ENCODE data around the gene HS2ST1.

HS2ST1 gene

GRCh38 chr1:87044424-87044823 lies 130.0 kb downstream of the HS2ST1 start:
- TF ChIP-seq CTCF (IDR thresholded peaks at IDR 0.05), result no peak
- Histone ChIP-seq H3K27ac (no peak overlapping the region), H3K27me3 (no peaks in the 10 kb centered on the region), H3K36me3 (no peaks in the 10 kb centered on the region), H3K9me3 (peaks cover 0 to 8% (median 0%) of the 10 kb centered on the region in 3 donors), H3K4me3 (no peak overlapping the region), H3K4me1 (no peaks in the 10 kb centered on the region)
- no peak for DNase-seq
- intact Hi-C loops (cut with DNase I; ENCODE audit: low total_unique reads), result no loop called here

- no peaks in the 10 kb centered on the region for H3K36me3 ChIP-seq
- no peak for TF ChIP-seq CTCF (IDR thresholded peaks at IDR 0.05)
- H3K27me3 ChIP-seq, result no peaks in the 10 kb centered on the region
- H3K4me3 ChIP-seq, result no peak overlapping the region
- peaks cover 0 to 8% (median 0%) of the 10 kb centered on the region in 3 donors for H3K9me3 ChIP-seq
- no peaks in the 10 kb centered on the region for H3K4me1 ChIP-seq
- intact Hi-C loops (cut with DNase I; ENCODE audit: low total_unique reads), result no loop called here
- no peak overlapping the region for H3K27ac ChIP-seq
- no peak for DNase-seq
Observed at GRCh38 chr1:87044840-87045239, 130.4 kb downstream of the HS2ST1 start.

GRCh38 chr1:87045761-87046304 lies 131.4 kb downstream of the HS2ST1 start:
- TF ChIP-seq CTCF (IDR thresholded peaks at IDR 0.05), result no peak

GRCh38 chr1:87046951-87047350 lies 132.5 kb downstream of the HS2ST1 start:
- no peaks in the 10 kb centered on the region for H3K4me1 ChIP-seq
- no peak overlapping the region for H3K4me3 ChIP-seq
- H3K9me3 ChIP-seq, result peaks cover 0 to 8% (median 0%) of the 10 kb centered on the region in 3 donors
- no peaks in the 10 kb centered on the region for H3K36me3 ChIP-seq
- DNase-seq, result no peak
- intact Hi-C loops (cut with DNase I; ENCODE audit: low total_unique reads), result no loop called here
- no peak overlapping the region for H3K27ac ChIP-seq
- no peaks in the 10 kb centered on the region for H3K27me3 ChIP-seq
- TF ChIP-seq CTCF (IDR thresholded peaks at IDR 0.05), result no peak

More at GRCh38 chr1:87045761-87046304, 131.4 kb downstream of the HS2ST1 start:
- Histone ChIP-seq H3K9me3 (peaks cover 0 to 8% (median 0%) of the 10 kb centered on the region in 3 donors), H3K4me3 (no peak overlapping the region), H3K27me3 (no peaks in the 10 kb centered on the region), H3K4me1 (no peaks in the 10 kb centered on the region), H3K36me3 (no peaks in the 10 kb centered on the region), H3K27ac (no peak overlapping the region)
- no peak for DNase-seq
- intact Hi-C loops (cut with DNase I; ENCODE audit: low total_unique reads), result no loop called here

GRCh38 chr1:87048237-87048636 lies 133.8 kb downstream of the HS2ST1 start:
- Histone ChIP-seq H3K27me3 (no peaks in the 10 kb centered on the region), H3K9me3 (peaks cover 0 to 8% (median 0%) of the 10 kb centered on the region in 3 donors), H3K4me1 (no peaks in the 10 kb centered on the region), H3K27ac (no peak overlapping the region), H3K36me3 (no peaks in the 10 kb centered on the region), H3K4me3 (no peak overlapping the region)
- TF ChIP-seq CTCF (IDR thresholded peaks at IDR 0.05), result no peak
- DNase-seq, result no peak
- intact Hi-C loops (cut with DNase I; ENCODE audit: low total_unique reads), result no loop called here

DNA sequence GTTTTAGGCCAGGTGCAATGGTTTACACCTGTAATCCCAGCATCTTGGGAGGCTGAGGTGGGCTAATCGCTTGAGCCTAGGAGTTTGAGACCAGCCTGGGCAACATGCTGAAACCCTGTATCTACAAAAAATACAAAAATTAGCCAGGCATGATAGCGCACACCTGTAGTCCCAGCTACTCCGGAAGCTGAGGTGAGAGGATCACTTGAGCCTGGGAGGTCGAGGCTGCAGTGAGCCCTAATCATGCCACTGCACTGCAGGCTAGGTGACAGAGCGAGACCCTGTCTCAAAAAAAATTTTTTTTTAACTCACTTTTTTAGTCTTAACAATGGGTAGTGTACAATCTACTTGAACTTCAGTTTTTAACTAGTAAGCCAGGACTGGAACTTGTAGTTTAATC lies 137.5 kb downstream of the HS2ST1 start:
- Histone ChIP-seq H3K27ac (no peak overlapping the region), H3K27me3 (no peaks in the 10 kb centered on the region), H3K4me3 (no peak overlapping the region), H3K36me3 (no peaks in the 10 kb centered on the region), H3K9me3 (peaks cover 0 to 8% (median 0%) of the 10 kb centered on the region in 3 donors), H3K4me1 (no peaks in the 10 kb centered on the region)
- no peak for DNase-seq
- TF ChIP-seq CTCF (IDR thresholded peaks at IDR 0.05), result no peak
- intact Hi-C loops (cut with DNase I; ENCODE audit: low total_unique reads), result no loop called here
